HL-60 (cell line): Measurements from ENCODE around the gene PPFIA2.

ENCODE experiments used
- DNase-seq, 2 experiments: peaks; one replicate each; pipeline ENCODE4 v3.0.0-alpha.2; 2010 to 2020; ENCODE audit warnings: low read depth in 1 of 2, low spot score in 1 of 2
- H3K27ac ChIP-seq: fragments of 250-450 bp; sonication (Bioruptor Pico); replicated peaks from 2 replicates; pipeline ENCODE4 v1.5.1; 2020; ENCODE audit warnings: mild to moderate bottlenecking, moderate library complexity
- H3K27me3 ChIP-seq: fragments of 250-450 bp; sonication (Bioruptor Pico); 2 replicates; pipeline ENCODE4 v1.5.1; 2021; ENCODE audit warnings: mild to moderate bottlenecking, moderate library complexity; ENCODE audit not compliant: insufficient read depth, poor library complexity, severe bottlenecking
- H3K4me3 ChIP-seq: replicated peaks from 2 replicates; pipeline ENCODE4 v1.5.1; 2011; ENCODE audit warnings: mild to moderate bottlenecking, control low read depth, low read length; ENCODE audit not compliant: insufficient read depth
- GABPA ChIP-seq: IDR thresholded peaks from 2 replicates; pipeline ENCODE4 v1.6.1; 2012; ENCODE audit warnings: low read depth
- POLR2AphosphoS5 ChIP-seq: IDR thresholded peaks from 2 replicates; pipeline ENCODE4 v1.6.1; 2012; ENCODE audit warnings: low read depth
- SPI1 ChIP-seq: IDR thresholded peaks from 2 replicates; pipeline ENCODE4 v1.6.1; 2012; ENCODE audit warnings: low read depth, mild to moderate bottlenecking, borderline replicate concordance
- TF ChIP-seq, protein P1 (sequence below): IDR thresholded peaks from 2 replicates; pipeline ENCODE4 v1.6.1; 2012; ENCODE audit warnings: low read depth; ENCODE audit not compliant: insufficient replicate concordance
- TF ChIP-seq, protein P2 (sequence below): IDR thresholded peaks from one replicate; pipeline ENCODE4 v1.5.1; 2011; ENCODE audit warnings: low read length, control low read depth, inconsistent platforms; ENCODE audit not compliant: insufficient read depth

The PPFIA2 gene

DNA sequence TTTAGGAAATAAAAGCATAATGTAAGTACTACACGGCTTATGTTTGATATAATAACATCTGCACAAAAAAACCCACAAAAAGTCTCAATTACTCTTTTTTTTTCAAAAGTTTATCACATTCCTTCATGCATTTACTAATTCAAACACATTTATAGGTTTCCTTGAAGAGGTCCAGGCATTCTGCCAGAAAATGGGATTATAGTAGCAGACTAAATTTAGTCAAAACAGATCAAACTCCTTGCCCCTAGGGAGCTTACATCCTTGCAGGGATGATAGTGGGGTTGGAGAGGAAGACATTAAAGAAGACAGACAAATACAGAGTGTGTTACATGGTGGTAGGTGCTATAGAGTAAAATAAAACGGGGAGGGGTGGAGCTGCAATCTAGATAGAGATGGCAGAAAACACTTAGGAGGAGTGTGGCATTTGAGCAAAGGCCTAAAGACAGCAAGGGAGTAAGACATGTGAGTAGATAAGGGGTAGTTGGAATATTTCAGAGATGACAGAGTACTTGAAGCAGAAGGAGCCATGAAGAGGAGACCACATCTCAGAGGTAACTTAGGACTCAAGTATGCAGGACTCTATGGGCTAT, 266.9 kb downstream of the PPFIA2 start:
- DNase-seq, result no peak
- Histone ChIP-seq H3K4me3 (no peak overlapping the region), H3K27me3 (no peaks in the 10 kb centered on the region), H3K27ac (no peak overlapping the region)
- TF ChIP-seq, protein P1, sequence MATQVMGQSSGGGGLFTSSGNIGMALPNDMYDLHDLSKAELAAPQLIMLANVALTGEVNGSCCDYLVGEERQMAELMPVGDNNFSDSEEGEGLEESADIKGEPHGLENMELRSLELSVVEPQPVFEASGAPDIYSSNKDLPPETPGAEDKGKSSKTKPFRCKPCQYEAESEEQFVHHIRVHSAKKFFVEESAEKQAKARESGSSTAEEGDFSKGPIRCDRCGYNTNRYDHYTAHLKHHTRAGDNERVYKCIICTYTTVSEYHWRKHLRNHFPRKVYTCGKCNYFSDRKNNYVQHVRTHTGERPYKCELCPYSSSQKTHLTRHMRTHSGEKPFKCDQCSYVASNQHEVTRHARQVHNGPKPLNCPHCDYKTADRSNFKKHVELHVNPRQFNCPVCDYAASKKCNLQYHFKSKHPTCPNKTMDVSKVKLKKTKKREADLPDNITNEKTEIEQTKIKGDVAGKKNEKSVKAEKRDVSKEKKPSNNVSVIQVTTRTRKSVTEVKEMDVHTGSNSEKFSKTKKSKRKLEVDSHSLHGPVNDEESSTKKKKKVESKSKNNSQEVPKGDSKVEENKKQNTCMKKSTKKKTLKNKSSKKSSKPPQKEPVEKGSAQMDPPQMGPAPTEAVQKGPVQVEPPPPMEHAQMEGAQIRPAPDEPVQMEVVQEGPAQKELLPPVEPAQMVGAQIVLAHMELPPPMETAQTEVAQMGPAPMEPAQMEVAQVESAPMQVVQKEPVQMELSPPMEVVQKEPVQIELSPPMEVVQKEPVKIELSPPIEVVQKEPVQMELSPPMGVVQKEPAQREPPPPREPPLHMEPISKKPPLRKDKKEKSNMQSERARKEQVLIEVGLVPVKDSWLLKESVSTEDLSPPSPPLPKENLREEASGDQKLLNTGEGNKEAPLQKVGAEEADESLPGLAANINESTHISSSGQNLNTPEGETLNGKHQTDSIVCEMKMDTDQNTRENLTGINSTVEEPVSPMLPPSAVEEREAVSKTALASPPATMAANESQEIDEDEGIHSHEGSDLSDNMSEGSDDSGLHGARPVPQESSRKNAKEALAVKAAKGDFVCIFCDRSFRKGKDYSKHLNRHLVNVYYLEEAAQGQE, result no peak
- no peak for TF ChIP-seq GABPA
- no peak for TF ChIP-seq POLR2AphosphoS5
- TF ChIP-seq SPI1, result no peak
- TF ChIP-seq, protein P2, sequence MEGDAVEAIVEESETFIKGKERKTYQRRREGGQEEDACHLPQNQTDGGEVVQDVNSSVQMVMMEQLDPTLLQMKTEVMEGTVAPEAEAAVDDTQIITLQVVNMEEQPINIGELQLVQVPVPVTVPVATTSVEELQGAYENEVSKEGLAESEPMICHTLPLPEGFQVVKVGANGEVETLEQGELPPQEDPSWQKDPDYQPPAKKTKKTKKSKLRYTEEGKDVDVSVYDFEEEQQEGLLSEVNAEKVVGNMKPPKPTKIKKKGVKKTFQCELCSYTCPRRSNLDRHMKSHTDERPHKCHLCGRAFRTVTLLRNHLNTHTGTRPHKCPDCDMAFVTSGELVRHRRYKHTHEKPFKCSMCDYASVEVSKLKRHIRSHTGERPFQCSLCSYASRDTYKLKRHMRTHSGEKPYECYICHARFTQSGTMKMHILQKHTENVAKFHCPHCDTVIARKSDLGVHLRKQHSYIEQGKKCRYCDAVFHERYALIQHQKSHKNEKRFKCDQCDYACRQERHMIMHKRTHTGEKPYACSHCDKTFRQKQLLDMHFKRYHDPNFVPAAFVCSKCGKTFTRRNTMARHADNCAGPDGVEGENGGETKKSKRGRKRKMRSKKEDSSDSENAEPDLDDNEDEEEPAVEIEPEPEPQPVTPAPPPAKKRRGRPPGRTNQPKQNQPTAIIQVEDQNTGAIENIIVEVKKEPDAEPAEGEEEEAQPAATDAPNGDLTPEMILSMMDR, result no peak

DNA sequence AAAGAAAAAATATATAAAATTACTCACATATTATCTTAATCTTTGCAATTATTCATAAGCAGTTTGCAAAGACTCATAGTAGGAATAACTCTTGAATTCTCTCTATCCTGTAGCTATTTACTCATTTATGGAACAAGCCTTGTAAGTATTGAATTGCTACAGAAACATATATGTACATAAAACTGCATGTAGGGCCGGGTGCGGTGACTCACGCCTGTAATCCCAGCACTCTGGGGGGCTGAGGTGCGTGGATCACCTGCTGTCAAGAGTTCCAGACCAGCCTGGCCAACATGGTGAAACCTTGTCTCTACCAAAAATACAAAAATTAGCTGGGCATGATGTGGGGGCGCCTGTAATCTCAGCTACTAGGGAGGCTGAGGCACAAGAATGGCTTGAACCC, 286.2 kb downstream of the PPFIA2 start:
- Histone ChIP-seq H3K27ac (no peak overlapping the region), H3K4me3 (no peak overlapping the region), H3K27me3 (no peaks in the 10 kb centered on the region)
- no peak for DNase-seq
- TF ChIP-seq POLR2AphosphoS5 (no peak), GABPA (no peak), SPI1 (no peak)
- TF ChIP-seq, protein P1, result no peak
- TF ChIP-seq, protein P2, result no peak

DNA sequence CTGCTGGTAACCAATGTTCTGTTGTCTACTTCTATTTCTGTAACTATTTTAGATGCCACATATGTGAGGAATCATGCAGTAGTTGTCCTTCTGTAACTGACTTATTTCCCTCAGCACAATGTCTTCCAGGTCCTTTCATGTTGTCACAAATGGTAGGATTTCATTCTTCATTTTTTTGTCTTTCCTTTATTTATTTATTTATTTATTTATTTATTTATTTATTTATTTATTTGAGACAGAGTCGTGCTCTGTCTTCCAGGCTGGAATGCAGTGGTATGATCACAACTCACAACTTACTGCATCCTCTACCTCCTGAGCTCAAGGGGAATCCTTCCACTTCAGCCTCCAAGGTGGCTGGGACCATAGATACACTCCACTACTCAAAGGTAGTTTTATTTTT, 288.2 kb downstream of the PPFIA2 start:
- H3K27ac ChIP-seq, result no peak overlapping the region
- no peaks in the 10 kb centered on the region for H3K27me3 ChIP-seq
- DNase-seq, result no peak
- no peak overlapping the region for H3K4me3 ChIP-seq
- no peak for TF ChIP-seq GABPA
- TF ChIP-seq, protein P2, result no peak
- no peak for TF ChIP-seq SPI1
- TF ChIP-seq POLR2AphosphoS5, result no peak

DNA sequence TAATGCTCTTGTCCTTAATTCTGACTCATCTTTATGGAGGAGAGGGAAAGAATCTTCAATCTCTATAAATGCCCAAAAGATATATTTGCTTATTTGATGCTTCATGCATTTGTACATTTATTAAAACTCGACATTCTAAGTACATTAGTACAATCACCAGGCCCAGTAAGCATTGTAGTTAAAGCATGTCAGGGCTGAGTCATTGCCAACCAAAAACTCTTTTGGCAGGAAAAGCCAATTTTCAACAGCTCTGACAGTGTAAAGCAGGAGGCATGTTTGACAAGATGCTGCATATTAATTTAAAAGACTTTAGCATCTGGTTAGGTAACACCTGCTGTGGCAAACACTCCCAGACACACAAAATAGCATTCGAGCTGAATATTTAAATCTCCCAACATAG, 290.9 kb downstream of the PPFIA2 start:
- Histone ChIP-seq H3K27me3 (no peaks in the 10 kb centered on the region), H3K4me3 (no peak overlapping the region), H3K27ac (no peak overlapping the region)
- DNase-seq, result no peak
- TF ChIP-seq GABPA, result no peak
- no peak for TF ChIP-seq SPI1
- TF ChIP-seq, protein P2, result no peak
- TF ChIP-seq, protein P1, result no peak
- TF ChIP-seq POLR2AphosphoS5, result no peak
